PFSK-1 (cell line): Measurements from ENCODE around the gene NR3C1.

Source experiments
- FOXP2 ChIP-seq: optimal IDR thresholded peaks from 2 replicates; pipeline ENCODE3; 2011; ENCODE audit warnings: borderline replicate concordance, control low read depth, inconsistent platforms; ENCODE audit not compliant: insufficient read depth; ENCODE audit errors: extremely low read length, extremely low read depth
- POLR2AphosphoS5 ChIP-seq: IDR thresholded peaks from 2 replicates; pipeline ENCODE4 v1.6.1; 2012; ENCODE audit warnings: low read depth, mild to moderate bottlenecking, control low read depth, low read length, moderate library complexity
- REST ChIP-seq, 2 experiments: IDR thresholded peaks; 2 replicates each; pipeline versions ENCODE4 v1.6.1 to v1.8.0; 2011 to 2012; ENCODE audit warnings: low read depth in 2 of 2, low read length in 2 of 2, control low read depth in 1 of 2, inconsistent platforms in 1 of 2, mild to moderate bottlenecking in 1 of 2, moderate library complexity in 1 of 2; ENCODE audit not compliant: insufficient read depth in 1 of 2
- SIN3A ChIP-seq: IDR thresholded peaks from 2 replicates; pipeline ENCODE4 v1.6.1; 2012; ENCODE audit warnings: mild to moderate bottlenecking, low read length, moderate library complexity, borderline replicate concordance; ENCODE audit not compliant: insufficient read depth
- TAF1 ChIP-seq: IDR thresholded peaks from 2 replicates; pipeline ENCODE4 v1.6.1; 2012; ENCODE audit warnings: low read length, control low read depth, borderline replicate concordance; ENCODE audit not compliant: insufficient read depth

NR3C1 gene

GRCh38 chr5:143248822-143249579 is 154.5 kb downstream of the NR3C1 start:
- no peak for TF ChIP-seq REST (IDR thresholded peaks at IDR 0.05; ENCODE audit: insufficient read depth in 1 of 2, low read depth in 2 of 2, low read length in 2 of 2)
- no peak; the same call in 1 of the 2 replicates for TF ChIP-seq SIN3A
- TF ChIP-seq POLR2AphosphoS5, result no peak
- no peak for TF ChIP-seq TAF1
- TF ChIP-seq FOXP2, result no peak

- no peak for TF ChIP-seq REST (IDR thresholded peaks at IDR 0.05; ENCODE audit: insufficient read depth in 1 of 2, low read depth in 2 of 2, low read length in 2 of 2)
- TF ChIP-seq FOXP2, result no peak
- TF ChIP-seq TAF1, result no peak
- TF ChIP-seq POLR2AphosphoS5, result no peak
- no peak for TF ChIP-seq SIN3A
These were observed 155.1 kb downstream of the NR3C1 start for GRCh38 chr5:143248391-143248790.

- TF ChIP-seq POLR2AphosphoS5 (no peak), SIN3A (no peak), FOXP2 (no peak), REST (IDR thresholded peaks at IDR 0.05; ENCODE audit: insufficient read depth in 1 of 2, low read depth in 2 of 2, low read length in 2 of 2) (no peak), TAF1 (no peak)
These were observed 156.2 kb downstream of the NR3C1 start for GRCh38 chr5:143247134-143247815.

- TF ChIP-seq REST (IDR thresholded peaks at IDR 0.05; ENCODE audit: insufficient read depth in 1 of 2, low read depth in 2 of 2, low read length in 2 of 2), result no peak
- TF ChIP-seq POLR2AphosphoS5, result no peak
- no peak for TF ChIP-seq SIN3A
- no peak for TF ChIP-seq TAF1
- no peak for TF ChIP-seq FOXP2
These were observed 157.4 kb downstream of the NR3C1 start for GRCh38 chr5:143245929-143246561.
